Smooth muscle cell (in vitro differentiated cells): ENCODE data around the gene ERICH6B. TPM values are rescaled to one million over a fixed set of nuclear protein-coding genes. Genes with fewer than 3 reads are reported as not detected.

ENCODE experiments used
- DNase-seq: peaks from one replicate; lab custom pipeline; 2025; ENCODE audit not compliant: unreplicated experiment; lab: John Stamatoyannopoulos, UW
- H2AFZ ChIP-seq: fragments of 200-600 bp; sonication (generic); 2 replicates; pipeline ENCODE4 v1.6.0; 2016; ENCODE audit warnings: antibody characterized with exemption, low read depth, mild to moderate bottlenecking
- H3F3A ChIP-seq: fragments of 200-600 bp; sonication (generic); 2 replicates; pipeline ENCODE4 v1.6.0; 2017; ENCODE audit warnings: antibody characterized with exemption, low read depth
- H3K27ac ChIP-seq: fragments of 200-600 bp; sonication (generic); 2 replicates; pipeline ENCODE4 v1.5.1; 2016; ENCODE audit warnings: low read depth, mild to moderate bottlenecking
- H3K27me3 ChIP-seq: fragments of 200-600 bp; sonication (generic); 2 replicates; pipeline ENCODE4 v1.6.1; 2016; ENCODE audit warnings: low read depth, mild to moderate bottlenecking
- H3K36me3 ChIP-seq: fragments of 200-600 bp; sonication (generic); 2 replicates; pipeline ENCODE4 v1.5.1; 2016; ENCODE audit warnings: low read depth
- H3K4me1 ChIP-seq: fragments of 200-600 bp; sonication (generic); 2 replicates; pipeline ENCODE4 v1.5.1; 2016; ENCODE audit warnings: low read depth
- H3K4me2 ChIP-seq: fragments of 200-600 bp; sonication (generic); 2 replicates; pipeline ENCODE4 v1.6.0; 2016; ENCODE audit warnings: mild to moderate bottlenecking
- H3K4me3 ChIP-seq: fragments of 200-600 bp; sonication (generic); 2 replicates; pipeline ENCODE4 v1.5.1; 2016; ENCODE audit warnings: mild to moderate bottlenecking
- H3K79me2 ChIP-seq: fragments of 200-600 bp; sonication (generic); 2 replicates; pipeline ENCODE4 v1.6.0; 2016; ENCODE audit warnings: low read depth, mild to moderate bottlenecking
- H3K9ac ChIP-seq: fragments of 200-600 bp; sonication (generic); 2 replicates; pipeline ENCODE4 v1.6.0; 2016; ENCODE audit warnings: low read depth
- H3K9me3 ChIP-seq: fragments of 200-600 bp; sonication (generic); replicated peaks from 2 replicates; pipeline ENCODE4 v1.5.1; 2016; ENCODE audit warnings: low read depth
- H4K20me1 ChIP-seq: fragments of 200-600 bp; sonication (generic); 2 replicates; pipeline ENCODE4 v1.6.0; 2016; ENCODE audit warnings: low read depth
- CTCF ChIP-seq: fragments of 200-600 bp; sonication (generic); IDR thresholded peaks from 2 replicates; pipeline ENCODE4 v1.5.1; 2017; ENCODE audit warnings: borderline replicate concordance, mild to moderate bottlenecking, antibody characterized with exemption; ENCODE audit not compliant: insufficient read depth, poor library complexity, severe bottlenecking
- WGBS: methylation state at CpG from one replicate; pipeline ENCODE4 v1.1.7; 2016; ENCODE audit warnings: low lambda C conversion rate; 5-methylcytosine and 5-hydroxymethylcytosine counted together
- polyA plus RNA-seq: library from polyadenylated mRNA; unstranded; fragments of >200 nt; fragmentation: Nextera tagmentation; extraction: Ambion mirVana; gene quantifications from 2 replicates; pipeline ENCODE4 v1.2.1, GENCODE V29; 2016
- total RNA-seq: library from RNA; depleted of rRNA; stranded (reverse); fragments of >200 nt; gene quantifications from 2 replicates; pipeline ENCODE4 v1.2.3, GENCODE V29; 2014

The ERICH6B gene
- total and polyA plus RNA-seq, 2 experiments from 2014 or later: 0.33 TPM; not detected in 1

DNA sequence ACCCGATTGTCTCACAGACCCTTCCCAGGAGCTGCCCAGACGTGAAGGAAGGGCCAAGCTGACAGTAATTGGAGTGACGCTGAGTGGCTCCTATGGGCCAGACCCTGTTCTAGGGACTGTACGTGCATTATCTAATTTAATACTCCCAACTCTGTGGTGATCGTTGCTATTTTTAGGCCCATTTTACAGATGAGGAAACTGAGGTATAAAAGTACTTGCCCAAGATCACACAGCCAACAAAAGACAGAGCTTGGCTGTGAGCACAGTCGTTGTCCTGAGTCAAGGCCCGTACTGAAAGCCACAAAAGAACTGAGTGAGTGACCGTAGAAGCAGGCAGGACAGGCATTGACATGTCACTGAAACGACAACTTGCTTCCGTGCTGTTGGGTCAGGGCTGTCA is 74.7 kb downstream of the ERICH6B start:
- H3K27ac ChIP-seq: no peak overlapping the region
- H3K27me3 ChIP-seq: no peaks in the 10 kb centered on the region
- H3K4me3 ChIP-seq: no peak overlapping the region
- TF ChIP-seq CTCF: no peak
- H3F3A ChIP-seq: peaks cover 10% of the 10 kb centered on the region
- H3K4me1 ChIP-seq: no peaks in the 10 kb centered on the region
- no peaks in the 10 kb centered on the region for H3K79me2 ChIP-seq
- H2AFZ ChIP-seq: no peak overlapping the region
- H3K36me3 ChIP-seq: peaks cover 4% of the 10 kb centered on the region
- DNase-seq: no peak
- no peak overlapping the region for H3K4me2 ChIP-seq
- H3K9ac ChIP-seq: no peak overlapping the region
- H3K9me3 ChIP-seq: no peaks in the 10 kb centered on the region
- no peaks in the 10 kb centered on the region for H4K20me1 ChIP-seq
- 90% methylated on average over 10 of the region's 10 CpGs for WGBS

DNA sequence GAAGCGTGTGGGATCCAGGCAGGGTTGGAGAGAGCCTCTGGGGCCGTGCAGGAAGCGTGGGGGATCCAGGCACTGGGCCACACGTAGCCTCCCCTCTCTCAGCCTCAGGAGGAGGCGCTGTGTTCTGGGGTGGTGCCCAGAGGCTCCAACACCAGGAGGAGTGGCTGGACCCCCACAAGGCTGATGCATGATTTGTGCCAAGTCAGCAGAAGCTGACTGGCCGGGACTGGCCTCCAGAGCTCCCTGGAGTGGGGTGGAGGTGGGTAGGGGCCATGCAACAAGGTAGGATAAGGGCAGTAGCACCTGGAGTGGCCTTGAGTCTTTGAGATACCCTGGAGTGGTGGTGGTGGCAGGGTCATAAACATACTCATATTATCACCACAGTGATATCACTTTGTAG is 75.3 kb downstream of the ERICH6B start:
- Histone ChIP-seq H3K27ac (no peak overlapping the region), H3K9ac (no peak overlapping the region), H3K4me2 (no peak overlapping the region), H3F3A (peaks cover 10% of the 10 kb centered on the region), H3K4me1 (no peaks in the 10 kb centered on the region), H3K27me3 (no peaks in the 10 kb centered on the region), H3K9me3 (no peaks in the 10 kb centered on the region), H3K4me3 (no peak overlapping the region), H3K36me3 (peaks cover 10% of the 10 kb centered on the region), H3K79me2 (no peaks in the 10 kb centered on the region), H4K20me1 (peaks cover 5% of the 10 kb centered on the region), H2AFZ (no peak overlapping the region)
- no peak for TF ChIP-seq CTCF
- DNase-seq: no peak
- 90% methylated on average over 6 of the region's 6 CpGs for WGBS

DNA sequence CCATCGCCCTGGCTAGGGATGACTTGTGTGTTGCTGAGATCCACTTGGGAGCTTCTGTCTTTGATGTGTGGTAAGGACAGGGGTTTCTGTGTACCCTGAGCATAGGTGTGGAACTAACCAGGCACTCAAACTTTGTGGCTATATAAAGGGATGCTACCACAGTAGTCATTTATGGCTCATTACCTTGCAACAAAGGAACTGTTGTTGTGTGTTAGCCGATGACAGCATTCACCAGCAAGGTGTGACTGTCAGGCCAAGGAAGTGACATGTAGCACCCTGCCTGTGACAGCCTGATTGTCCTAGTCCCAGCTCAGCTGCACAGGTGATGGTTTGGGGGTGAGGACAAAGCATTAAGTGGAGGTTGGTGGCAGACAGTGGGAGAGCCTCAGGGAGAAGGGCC is 77.2 kb downstream of the ERICH6B start:
- no peak overlapping the region for H3K4me3 ChIP-seq
- H2AFZ ChIP-seq: no peak overlapping the region
- TF ChIP-seq CTCF: no peak
- H3K4me2 ChIP-seq: no peak overlapping the region
- peaks cover 16% of the 10 kb centered on the region for H3K36me3 ChIP-seq
- no peaks in the 10 kb centered on the region for H3K79me2 ChIP-seq
- H3F3A ChIP-seq: peaks cover 10% of the 10 kb centered on the region
- peaks cover 15% of the 10 kb centered on the region for H4K20me1 ChIP-seq
- no peaks in the 10 kb centered on the region for H3K27me3 ChIP-seq
- H3K9me3 ChIP-seq: no peaks in the 10 kb centered on the region
- WGBS: 96% methylated on average over 2 of the region's 2 CpGs
- H3K27ac ChIP-seq: no peak overlapping the region
- no peaks in the 10 kb centered on the region for H3K4me1 ChIP-seq
- no peak overlapping the region for H3K9ac ChIP-seq
- no peak for DNase-seq

- 85% methylated on average over 1 of the region's 1 CpG for WGBS
- Histone ChIP-seq H3K4me2 (no peak overlapping the region), H3K27ac (no peak overlapping the region), H3K4me1 (no peaks in the 10 kb centered on the region), H3K9me3 (no peaks in the 10 kb centered on the region), H3K9ac (no peak overlapping the region), H3K36me3 (peaks cover 16% of the 10 kb centered on the region), H2AFZ (no peak overlapping the region), H4K20me1 (peaks cover 15% of the 10 kb centered on the region), H3K79me2 (no peaks in the 10 kb centered on the region), H3F3A (peaks cover 10% of the 10 kb centered on the region), H3K27me3 (no peaks in the 10 kb centered on the region), H3K4me3 (no peak overlapping the region)
- DNase-seq: no peak
- no peak for TF ChIP-seq CTCF
Observed at GRCh38 chr13:45537516-45537915, 78.0 kb downstream of the ERICH6B start.
